Liver (tissue), 9 donors: ENCODE measurements around the gene NFILZ. TPM values are rescaled to one million over a fixed set of nuclear protein-coding genes. Genes with fewer than 3 reads are reported as not detected.

Source experiments
- DNase-seq: peaks from one replicate; pipeline ENCODE4 v3.0.0-alpha.2; 2017; ENCODE audit warnings: low spot score
- H3K27ac ChIP-seq, 2 donors: one replicate each; pipeline ENCODE4 v1.7.0; 2013; ENCODE audit warnings: inconsistent platforms in 2 of 2, low read length in 2 of 2, control low read depth in 1 of 2, low read depth in 1 of 2, mild to moderate bottlenecking in 1 of 2
- H3K27me3 ChIP-seq, 4 donors: one replicate each; pipeline versions ENCODE4 v1.6.1 to v1.7.0; 2013; ENCODE audit warnings: low read length in 3 of 4, inconsistent platforms in 1 of 4, mild to moderate bottlenecking in 1 of 4, moderate library complexity in 1 of 4; ENCODE audit not compliant: control insufficient read depth in 4 of 4, insufficient read depth in 4 of 4
- H3K36me3 ChIP-seq, 4 donors: one replicate each; pipeline versions ENCODE4 v1.6.1 to v1.7.0; 2013; ENCODE audit warnings: low read length in 3 of 4, mild to moderate bottlenecking in 3 of 4, low read depth in 1 of 4, moderate library complexity in 1 of 4; ENCODE audit not compliant: control insufficient read depth in 4 of 4, insufficient read depth in 3 of 4
- H3K4me1 ChIP-seq, 4 donors: one replicate each; pipeline versions ENCODE4 v1.6.1 to v1.7.0; 2013; ENCODE audit warnings: low read length in 3 of 4, mild to moderate bottlenecking in 3 of 4, moderate library complexity in 1 of 4; ENCODE audit not compliant: control insufficient read depth in 4 of 4, insufficient read depth in 4 of 4
- H3K4me3 ChIP-seq, 3 donors: one replicate each; pipeline versions ENCODE4 v1.6.1 to v1.7.0; 2013; ENCODE audit warnings: low read length in 3 of 3, control low read depth in 1 of 3, low read depth in 1 of 3, mild to moderate bottlenecking in 1 of 3
- H3K9ac ChIP-seq, 2 donors: one replicate each; pipeline ENCODE4 v1.7.0; 2013; ENCODE audit warnings: low read length in 2 of 2, mild to moderate bottlenecking in 2 of 2, moderate library complexity in 2 of 2, control low read depth in 1 of 2, low read depth in 1 of 2
- H3K9me3 ChIP-seq, 4 donors: one replicate each; pipeline versions ENCODE4 v1.6.1 to v1.7.0; 2013; ENCODE audit warnings: low read length in 3 of 4; ENCODE audit not compliant: control insufficient read depth in 4 of 4
- CTCF ChIP-seq: fragments of 150-350 bp; IDR thresholded peaks from 2 replicates; pipeline ENCODE4 v1.5.1; 2017; ENCODE audit warnings: improper control_type of control experiment, low read depth, low read length; ENCODE audit not compliant: missing input control
- FOXA1 ChIP-seq: IDR thresholded peaks from 2 replicates; pipeline ENCODE4 v1.6.1; 2016; ENCODE audit warnings: antibody characterized with exemption
- FOXA2 ChIP-seq: IDR thresholded peaks from 2 replicates; pipeline ENCODE4 v1.6.1; 2016; ENCODE audit warnings: antibody characterized with exemption
- HNF4G ChIP-seq: IDR thresholded peaks from 2 replicates; pipeline ENCODE4 v1.6.1; 2016; ENCODE audit warnings: antibody characterized with exemption
- REST ChIP-seq: IDR thresholded peaks from 2 replicates; pipeline ENCODE4 v1.6.1; 2016; ENCODE audit warnings: antibody characterized with exemption, mild to moderate bottlenecking
- YY1 ChIP-seq: IDR thresholded peaks from 2 replicates; pipeline ENCODE4 v1.6.1; 2016; ENCODE audit warnings: antibody characterized with exemption, mild to moderate bottlenecking
- polyA plus RNA-seq, 2 donors: library from polyadenylated mRNA; stranded (reverse) in 1 of 2; unstranded in 1 of 2; fragments of 200-250 nt in 1 of 2; fragments of >200 nt in 1 of 2; fragmentation: Nextera tagmentation in 1 of 2; extraction: Ambion mirVana in 1 of 2; gene quantifications; one replicate each; pipeline versions ENCODE4 v1.2.1 to v1.2.3, GENCODE V29; 2013 to 2015
- total RNA-seq, 2 donors: library from RNA; depleted of rRNA; stranded (reverse); fragments of >200 nt; gene quantifications; one replicate each; pipeline ENCODE4 v1.2.3, GENCODE V29; 2014
- TF ChIP-seq, protein P1 (sequence below): IDR thresholded peaks from 2 replicates; pipeline ENCODE4 v1.6.1; 2016; ENCODE audit warnings: antibody characterized with exemption
- donor health status: healthy.
- donor health status: healthy.
- donor health status: healthy.
- donor health status: healthy.
- donor health status: healthy.

Gene NFILZ
- total and polyA plus RNA-seq, 4 donors = not detected

- Histone ChIP-seq H3K4me1 (no peaks in the 10 kb centered on the region), H3K36me3 (no peaks in the 10 kb centered on the region), H3K4me3 (no peak overlapping the region), H3K9ac (no peak overlapping the region), H3K9me3 (no peaks in the 10 kb centered on the region), H3K27ac (no peak overlapping the region), H3K27me3 (peaks cover 0 to 2% (median 0%) of the 10 kb centered on the region in 4 donors)
- TF ChIP-seq, protein P1, sequence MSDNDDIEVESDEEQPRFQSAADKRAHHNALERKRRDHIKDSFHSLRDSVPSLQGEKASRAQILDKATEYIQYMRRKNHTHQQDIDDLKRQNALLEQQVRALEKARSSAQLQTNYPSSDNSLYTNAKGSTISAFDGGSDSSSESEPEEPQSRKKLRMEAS = no peak
- TF ChIP-seq REST = no peak
- no peak for TF ChIP-seq HNF4G
- TF ChIP-seq FOXA2 = no peak
- no peak for TF ChIP-seq CTCF
- TF ChIP-seq FOXA1 = no peak
- TF ChIP-seq YY1 = no peak
- DNase-seq = no peak
Measured at GRCh38 chr19:8678244-8678807, 47.9 kb downstream of the NFILZ start.

Other genes starting within 250 kb of the NFILZ start
- 10 to 100 TPM; 31.9 to 91.2 TPM for gene RAB11B, start 240.3 kb upstream of the NFILZ start, total RNA-seq
- gene RAB11B, start 240.3 kb upstream of the NFILZ start, polyA plus RNA-seq = 10 to 100 TPM; 27.3 to 58.1 TPM
- 10 to 100 TPM; 78.6 to 89.5 TPM for gene MARCHF2, start 217.3 kb upstream of the NFILZ start, total RNA-seq
- gene MARCHF2, start 217.3 kb upstream of the NFILZ start, polyA plus RNA-seq = 10 to 100 TPM; 21.6 to 39.1 TPM
- 10 to 100 TPM; 66.3 to 75.1 TPM for gene HNRNPM, start 185.7 kb upstream of the NFILZ start, total RNA-seq
- 10 to 100 TPM; 39.4 to 86.9 TPM for gene HNRNPM, start 185.7 kb upstream of the NFILZ start, polyA plus RNA-seq
- 1 to 10 TPM in 1 of 2 donors, under 1 TPM in 1; 0.84 to 1.8 TPM for gene PRAM1, start 128.0 kb upstream of the NFILZ start, total RNA-seq
- under 1 TPM; 0.75 to 0.77 TPM for gene PRAM1, start 128.0 kb upstream of the NFILZ start, polyA plus RNA-seq
- gene ZNF414, start 116.5 kb upstream of the NFILZ start, total RNA-seq = 10 to 100 TPM in 1 of 2 donors, 1 to 10 TPM in 1; 3.5 to 10.3 TPM
- gene ZNF414, start 116.5 kb upstream of the NFILZ start, polyA plus RNA-seq = 10 to 100 TPM in 1 of 2 donors, 1 to 10 TPM in 1; 4.1 to 16.0 TPM
- gene MYO1F, start 53.2 kb upstream of the NFILZ start, total RNA-seq = 10 to 100 TPM; 17.9 to 20.4 TPM
- 1 to 10 TPM; 6.1 to 6.2 TPM for gene MYO1F, start 53.2 kb upstream of the NFILZ start, polyA plus RNA-seq
- 10 to 100 TPM in 1 of 2 donors, 1 to 10 TPM in 1; 4.7 to 10.1 TPM for gene ADAMTS10, start 19.9 kb upstream of the NFILZ start, total RNA-seq
- gene ADAMTS10, start 19.9 kb upstream of the NFILZ start, polyA plus RNA-seq = 1 to 10 TPM; 1.2 to 2.6 TPM
- gene ACTL9, start 68.2 kb downstream of the NFILZ start, total RNA-seq = not detected
- gene ACTL9, start 68.2 kb downstream of the NFILZ start, polyA plus RNA-seq = not detected
- not detected for gene OR2Z1, start 91.0 kb downstream of the NFILZ start, total RNA-seq
- gene OR2Z1, start 91.0 kb downstream of the NFILZ start, polyA plus RNA-seq = not detected
- 10 to 100 TPM in 1 of 2 donors, 1 to 10 TPM in 1; 8.0 to 21.2 TPM for gene ZNF558, start 201.7 kb downstream of the NFILZ start, total RNA-seq
- 1 to 10 TPM; 4.9 to 6.0 TPM for gene ZNF558, start 201.7 kb downstream of the NFILZ start, polyA plus RNA-seq
- not detected for gene MBD3L1, start 201.7 kb downstream of the NFILZ start, total RNA-seq
- not detected for gene MBD3L1, start 201.7 kb downstream of the NFILZ start, polyA plus RNA-seq